ENCODE results near the gene MYL10.

DNA sequence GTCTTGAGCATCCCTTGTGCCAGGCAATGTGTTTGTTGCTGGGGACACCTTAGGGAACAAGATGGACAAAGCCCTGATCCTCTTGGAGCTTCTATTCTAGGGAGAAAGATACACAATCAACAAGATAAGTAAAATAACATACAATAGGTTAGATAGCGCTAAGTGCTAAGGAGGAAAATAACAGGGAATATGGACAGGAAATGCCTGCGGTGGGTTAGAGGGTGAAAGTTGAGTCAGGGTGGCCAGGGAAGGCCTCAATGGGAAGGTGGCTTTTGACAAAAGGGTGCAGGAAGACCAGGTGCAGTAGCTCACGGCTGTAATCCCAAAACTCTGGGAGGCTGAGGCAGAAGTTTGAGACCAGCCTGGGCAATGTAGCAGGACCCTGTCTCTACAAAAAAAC, 38.3 kb upstream of the MYL10 start:
- no peak for TF ChIP-seq FOXK2 (IDR thresholded peaks at IDR 0.05)
- no peak for TF ChIP-seq CTCF (IDR thresholded peaks at IDR 0.05 in 2 of 3, conservative IDR thresholded peaks at IDR 0.05 in 1 of 3; ENCODE audit: control insufficient read depth in 2 of 3, extremely low read depth in 1 of 3, insufficient read depth in 1 of 3, low read depth in 3 of 3, low read length in 3 of 3)
- TF ChIP-seq POLR2A (IDR thresholded peaks at IDR 0.05; ENCODE audit: low read depth, low read length), result no peak
- TF ChIP-seq MEF2A (IDR thresholded peaks at IDR 0.05; ENCODE audit: insufficient read depth, low read depth, low read length), result no peak
- no peak for TF ChIP-seq EZH2 (IDR thresholded peaks at IDR 0.05; ENCODE audit: borderline replicate concordance, control insufficient read depth, low read depth, low read length)
- TF ChIP-seq ZZZ3 (IDR thresholded peaks at IDR 0.05; ENCODE audit: control insufficient read depth, insufficient read length, low read depth), result no peak
- TF ChIP-seq EP300 (IDR thresholded peaks at IDR 0.05; ENCODE audit: borderline replicate concordance in 1 of 2, control insufficient read depth in 1 of 2, low read depth in 2 of 2, low read length in 2 of 2), result no peak
- TF ChIP-seq, protein P1, sequence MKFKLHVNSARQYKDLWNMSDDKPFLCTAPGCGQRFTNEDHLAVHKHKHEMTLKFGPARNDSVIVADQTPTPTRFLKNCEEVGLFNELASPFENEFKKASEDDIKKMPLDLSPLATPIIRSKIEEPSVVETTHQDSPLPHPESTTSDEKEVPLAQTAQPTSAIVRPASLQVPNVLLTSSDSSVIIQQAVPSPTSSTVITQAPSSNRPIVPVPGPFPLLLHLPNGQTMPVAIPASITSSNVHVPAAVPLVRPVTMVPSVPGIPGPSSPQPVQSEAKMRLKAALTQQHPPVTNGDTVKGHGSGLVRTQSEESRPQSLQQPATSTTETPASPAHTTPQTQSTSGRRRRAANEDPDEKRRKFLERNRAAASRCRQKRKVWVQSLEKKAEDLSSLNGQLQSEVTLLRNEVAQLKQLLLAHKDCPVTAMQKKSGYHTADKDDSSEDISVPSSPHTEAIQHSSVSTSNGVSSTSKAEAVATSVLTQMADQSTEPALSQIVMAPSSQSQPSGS (IDR thresholded peaks at IDR 0.05; ENCODE audit: low read length), result no peak
- no peak for TF ChIP-seq ASH2L (IDR thresholded peaks at IDR 0.05; ENCODE audit: borderline replicate concordance, low read depth)
- TF ChIP-seq JUND (IDR thresholded peaks at IDR 0.05; ENCODE audit: low read depth, low read length), result no peak
- no peak for TF ChIP-seq ZNF24 (IDR thresholded peaks at IDR 0.05)
- TF ChIP-seq, protein P2, sequence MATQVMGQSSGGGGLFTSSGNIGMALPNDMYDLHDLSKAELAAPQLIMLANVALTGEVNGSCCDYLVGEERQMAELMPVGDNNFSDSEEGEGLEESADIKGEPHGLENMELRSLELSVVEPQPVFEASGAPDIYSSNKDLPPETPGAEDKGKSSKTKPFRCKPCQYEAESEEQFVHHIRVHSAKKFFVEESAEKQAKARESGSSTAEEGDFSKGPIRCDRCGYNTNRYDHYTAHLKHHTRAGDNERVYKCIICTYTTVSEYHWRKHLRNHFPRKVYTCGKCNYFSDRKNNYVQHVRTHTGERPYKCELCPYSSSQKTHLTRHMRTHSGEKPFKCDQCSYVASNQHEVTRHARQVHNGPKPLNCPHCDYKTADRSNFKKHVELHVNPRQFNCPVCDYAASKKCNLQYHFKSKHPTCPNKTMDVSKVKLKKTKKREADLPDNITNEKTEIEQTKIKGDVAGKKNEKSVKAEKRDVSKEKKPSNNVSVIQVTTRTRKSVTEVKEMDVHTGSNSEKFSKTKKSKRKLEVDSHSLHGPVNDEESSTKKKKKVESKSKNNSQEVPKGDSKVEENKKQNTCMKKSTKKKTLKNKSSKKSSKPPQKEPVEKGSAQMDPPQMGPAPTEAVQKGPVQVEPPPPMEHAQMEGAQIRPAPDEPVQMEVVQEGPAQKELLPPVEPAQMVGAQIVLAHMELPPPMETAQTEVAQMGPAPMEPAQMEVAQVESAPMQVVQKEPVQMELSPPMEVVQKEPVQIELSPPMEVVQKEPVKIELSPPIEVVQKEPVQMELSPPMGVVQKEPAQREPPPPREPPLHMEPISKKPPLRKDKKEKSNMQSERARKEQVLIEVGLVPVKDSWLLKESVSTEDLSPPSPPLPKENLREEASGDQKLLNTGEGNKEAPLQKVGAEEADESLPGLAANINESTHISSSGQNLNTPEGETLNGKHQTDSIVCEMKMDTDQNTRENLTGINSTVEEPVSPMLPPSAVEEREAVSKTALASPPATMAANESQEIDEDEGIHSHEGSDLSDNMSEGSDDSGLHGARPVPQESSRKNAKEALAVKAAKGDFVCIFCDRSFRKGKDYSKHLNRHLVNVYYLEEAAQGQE (IDR thresholded peaks at IDR 0.05; ENCODE audit: low read depth, low read length), result no peak
